Adipocyte (in vitro differentiated cells): ENCODE data around the gene TMEM62.

Experiments
- DNase-seq: peaks from one replicate; pipeline ENCODE4 v3.0.0-alpha.2; 2015; ENCODE audit warnings: low read depth
- H3K27me3 ChIP-seq: replicated peaks from 2 replicates; pipeline ENCODE4 v1.7.0; 2013; ENCODE audit warnings: mild to moderate bottlenecking, low read length, moderate library complexity; ENCODE audit not compliant: control insufficient read depth, insufficient read depth
- H3K36me3 ChIP-seq: 2 replicates; pipeline ENCODE4 v1.7.0; 2013; ENCODE audit warnings: low read length, mild to moderate bottlenecking, moderate library complexity; ENCODE audit not compliant: control insufficient read depth, insufficient read depth, severe bottlenecking
- H3K4me1 ChIP-seq: 2 replicates; pipeline ENCODE4 v1.7.0; 2013; ENCODE audit warnings: mild to moderate bottlenecking, low read length, moderate library complexity; ENCODE audit not compliant: control insufficient read depth, insufficient read depth
- H3K4me3 ChIP-seq: 2 replicates; pipeline ENCODE4 v1.7.0; 2013; ENCODE audit warnings: mild to moderate bottlenecking, low read length, moderate library complexity
- H3K9ac ChIP-seq: 2 replicates; pipeline ENCODE4 v1.7.0; 2013; ENCODE audit warnings: mild to moderate bottlenecking, low read length, moderate library complexity
- H3K9me3 ChIP-seq: 2 replicates; pipeline ENCODE4 v1.7.0; 2013; ENCODE audit warnings: mild to moderate bottlenecking, low read length, moderate library complexity; ENCODE audit not compliant: control insufficient read depth

Gene TMEM62

DNA sequence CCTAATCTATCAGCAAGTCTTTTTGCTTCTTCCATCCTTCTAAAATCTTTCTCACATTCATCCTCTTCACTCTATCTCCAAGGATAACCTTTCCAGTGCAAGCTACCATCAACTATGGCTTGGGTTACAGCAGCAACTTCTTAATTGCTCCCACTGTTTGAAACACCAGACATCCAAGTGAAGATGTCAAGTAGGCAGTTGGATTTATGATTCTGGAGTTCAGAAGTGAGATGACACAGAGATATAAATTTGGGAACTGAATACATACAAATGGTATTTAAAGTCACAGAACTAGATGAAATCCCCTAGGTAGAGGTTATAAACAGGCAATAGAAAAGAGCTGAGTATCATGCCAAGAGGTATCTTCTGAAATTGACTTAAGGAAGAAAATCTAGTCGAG, 31.2 kb upstream of the TMEM62 start:
- Histone ChIP-seq H3K4me1 (peaks cover 24% of the 10 kb centered on the region), H3K9ac (no peak overlapping the region), H3K9me3 (no peaks in the 10 kb centered on the region), H3K27me3 (no peaks in the 10 kb centered on the region), H3K36me3 (peaks cover 17% of the 10 kb centered on the region), H3K4me3 (no peak overlapping the region)
- DNase-seq: no peak

DNA sequence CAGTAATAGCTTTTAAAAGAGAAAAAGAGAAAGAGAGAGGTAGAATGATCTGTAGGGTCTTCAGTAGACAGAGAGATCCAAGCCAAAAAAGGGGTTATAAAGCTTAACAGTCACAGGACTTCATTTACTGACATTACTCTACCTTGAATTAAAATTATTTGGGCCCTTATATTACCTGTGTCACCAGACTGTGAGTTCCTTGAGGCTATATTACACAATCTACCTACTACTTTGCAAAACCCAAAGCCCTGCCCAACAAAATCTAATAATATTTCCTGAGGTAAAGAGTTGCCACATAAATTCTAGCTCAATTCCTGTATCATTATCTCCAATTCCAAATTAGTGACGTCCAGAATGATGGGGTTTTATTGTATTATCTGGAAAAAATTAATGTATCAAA, 29.5 kb upstream of the TMEM62 start:
- Histone ChIP-seq H3K4me3 (no peak overlapping the region), H3K27me3 (no peaks in the 10 kb centered on the region), H3K36me3 (peaks cover 17% of the 10 kb centered on the region), H3K9ac (no peak overlapping the region), H3K4me1 (peaks cover 24% of the 10 kb centered on the region), H3K9me3 (no peaks in the 10 kb centered on the region)
- no peak for DNase-seq

DNA sequence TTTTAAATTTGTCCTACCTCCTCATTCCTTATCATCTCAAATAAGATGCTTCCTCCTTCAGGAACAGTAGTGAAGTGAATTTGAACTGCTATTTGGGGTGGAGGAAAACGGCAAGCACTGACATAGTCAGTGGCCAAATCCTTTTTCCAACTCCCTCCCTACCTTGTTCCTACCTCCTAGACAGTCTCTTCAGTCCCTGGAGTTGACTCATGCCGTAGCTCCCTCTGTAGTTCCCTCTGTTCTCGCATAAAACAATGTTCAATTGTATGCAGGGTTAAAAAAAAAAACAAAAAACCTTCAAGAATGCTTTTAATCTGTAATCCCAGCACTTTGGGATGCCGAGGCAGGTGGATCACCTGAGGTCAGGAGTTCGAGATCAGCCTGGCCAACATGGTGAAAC, 29.0 kb upstream of the TMEM62 start:
- DNase-seq: no peak
- no peaks in the 10 kb centered on the region for H3K9me3 ChIP-seq
- peaks cover 17% of the 10 kb centered on the region for H3K36me3 ChIP-seq
- no peaks in the 10 kb centered on the region for H3K27me3 ChIP-seq
- H3K9ac ChIP-seq: no peak overlapping the region
- H3K4me1 ChIP-seq: peaks cover 24% of the 10 kb centered on the region
- peak overlapping the region; percentile 94 for H3K4me3 ChIP-seq

DNA sequence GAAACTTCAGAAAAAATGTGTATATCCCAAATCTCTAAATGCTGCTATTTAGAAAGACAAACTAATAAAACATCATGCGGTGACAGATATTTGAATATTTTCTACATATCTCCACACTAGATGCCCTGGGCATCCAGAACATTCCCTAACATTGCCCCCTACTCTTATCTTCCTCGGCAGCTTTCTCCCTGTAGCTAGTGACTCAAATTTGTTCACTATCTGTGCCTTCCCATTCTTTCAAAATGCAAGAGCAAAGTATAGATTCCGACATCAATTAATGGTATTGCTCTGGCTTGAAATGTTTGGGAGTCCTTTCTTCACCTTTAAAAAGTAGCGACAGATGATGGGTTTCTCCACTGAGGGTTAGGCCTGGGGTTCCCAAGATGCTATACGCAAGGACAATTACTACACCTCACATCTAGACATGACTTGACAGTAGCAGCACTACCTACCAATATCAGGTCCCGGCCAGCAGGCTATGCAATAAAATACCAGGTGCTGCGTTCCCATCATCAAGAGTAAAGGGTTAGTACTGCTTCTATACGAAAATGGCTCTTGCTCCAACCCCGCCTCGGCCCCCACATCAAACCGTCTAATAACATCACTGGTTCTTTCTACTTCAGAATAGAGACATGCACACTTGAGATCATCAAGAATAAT, 28.2 kb upstream of the TMEM62 start:
- H3K27me3 ChIP-seq: no peaks in the 10 kb centered on the region
- no peaks in the 10 kb centered on the region for H3K9me3 ChIP-seq
- H3K4me1 ChIP-seq: peaks cover 24% of the 10 kb centered on the region
- H3K36me3 ChIP-seq: peaks cover 13% of the 10 kb centered on the region
- no peak for DNase-seq
- H3K9ac ChIP-seq: peak overlapping the region; percentile 95
- peak overlapping the region; percentile 94 for H3K4me3 ChIP-seq

DNA sequence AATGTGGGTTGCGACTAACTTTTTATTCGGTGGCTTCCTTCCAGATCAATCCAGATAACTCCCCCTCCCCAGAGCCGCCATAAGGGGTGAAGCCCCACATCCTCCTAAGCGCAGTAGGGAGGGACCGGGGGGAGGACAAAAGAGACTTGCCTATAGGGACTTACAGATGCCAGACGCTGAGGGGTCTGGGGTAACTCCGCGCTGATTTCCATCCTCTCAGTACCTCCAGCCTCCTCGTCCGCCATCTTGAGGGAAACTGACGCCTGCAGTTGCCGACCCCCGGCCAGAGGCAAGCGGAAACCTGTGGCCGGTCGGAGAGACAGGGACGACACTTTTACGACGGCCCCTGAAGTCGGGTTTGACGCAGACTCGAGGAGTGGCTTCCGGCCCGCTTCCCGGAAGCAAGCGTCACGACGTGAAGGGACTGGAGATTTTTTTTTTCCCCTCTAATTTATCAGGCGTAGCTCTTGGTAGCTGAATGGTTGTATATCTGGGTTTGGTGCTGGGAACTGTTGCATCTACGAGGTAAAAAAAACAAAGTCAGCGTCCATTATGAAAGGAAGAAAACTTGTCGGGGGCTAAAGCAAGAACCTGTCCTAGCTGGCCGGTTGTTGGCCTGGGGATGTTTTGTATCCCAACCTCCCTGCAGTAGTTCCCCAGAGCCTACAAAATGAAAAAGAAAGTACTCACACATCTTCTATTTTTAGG, 27.5 kb upstream of the TMEM62 start, which contains the start of gene UBR1:
Gene UBR1 (minus strand): TSS at position 261 of the 708 bp plus-strand sequence. CDS start 16 bp downstream, at position 245.
- peaks cover 24% of the 10 kb centered on the region for H3K4me1 ChIP-seq
- peak within 1 kb of the TSS; percentile 94 for H3K4me3 ChIP-seq
- DNase-seq: peak; percentile 97
- peaks cover 6% of the 10 kb centered on the region for H3K36me3 ChIP-seq
- H3K27me3 ChIP-seq: no peaks in the 10 kb centered on the region
- H3K9me3 ChIP-seq: no peaks in the 10 kb centered on the region
- peak within 1 kb of the TSS; percentile 95 for H3K9ac ChIP-seq

DNA sequence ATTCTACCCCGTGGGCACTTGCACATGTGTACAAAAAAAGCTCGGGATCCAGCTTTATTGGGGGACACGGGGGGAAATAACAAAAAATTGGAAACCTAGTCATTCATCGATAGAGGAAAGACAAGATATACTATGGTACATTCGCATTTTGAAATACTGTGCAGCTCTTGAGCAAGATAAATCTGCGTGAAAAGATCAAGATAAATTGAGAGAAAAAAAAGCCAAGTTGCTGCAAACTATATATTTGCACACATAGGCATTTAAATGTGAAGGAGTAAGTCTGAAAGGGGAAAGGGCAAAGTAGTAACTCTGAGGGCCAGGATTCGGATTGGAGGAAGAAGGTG, 26.9 kb upstream of the TMEM62 start:
- Histone ChIP-seq H3K36me3 (peaks cover 6% of the 10 kb centered on the region), H3K9me3 (no peaks in the 10 kb centered on the region), H3K4me1 (peaks cover 24% of the 10 kb centered on the region), H3K27me3 (no peaks in the 10 kb centered on the region), H3K4me3 (peak overlapping the region; percentile 94), H3K9ac (peak overlapping the region; percentile 95)
- DNase-seq: no peak

DNA sequence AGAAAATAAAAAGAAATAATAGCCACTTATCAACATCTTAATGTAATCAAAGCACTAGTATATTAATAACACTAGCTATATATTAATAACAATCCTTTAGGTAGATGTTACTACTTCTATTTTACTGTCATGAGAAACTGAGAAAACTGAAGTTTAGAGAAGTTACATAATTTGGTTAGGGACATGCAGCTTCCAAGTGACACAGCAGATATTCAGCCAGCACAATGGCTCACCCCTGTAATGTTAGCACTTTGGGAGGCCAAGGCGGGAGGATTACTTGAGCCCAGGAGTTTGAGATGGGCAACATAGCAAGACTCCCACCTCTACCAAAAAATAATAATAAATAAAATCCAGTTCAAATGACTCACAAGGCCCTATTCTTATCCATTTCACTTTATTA, 25.6 kb upstream of the TMEM62 start:
- Histone ChIP-seq H3K36me3 (no peaks in the 10 kb centered on the region), H3K4me3 (no peak overlapping the region), H3K9ac (no peak overlapping the region), H3K9me3 (no peaks in the 10 kb centered on the region), H3K4me1 (peaks cover 24% of the 10 kb centered on the region), H3K27me3 (no peaks in the 10 kb centered on the region)
- DNase-seq: no peak

DNA sequence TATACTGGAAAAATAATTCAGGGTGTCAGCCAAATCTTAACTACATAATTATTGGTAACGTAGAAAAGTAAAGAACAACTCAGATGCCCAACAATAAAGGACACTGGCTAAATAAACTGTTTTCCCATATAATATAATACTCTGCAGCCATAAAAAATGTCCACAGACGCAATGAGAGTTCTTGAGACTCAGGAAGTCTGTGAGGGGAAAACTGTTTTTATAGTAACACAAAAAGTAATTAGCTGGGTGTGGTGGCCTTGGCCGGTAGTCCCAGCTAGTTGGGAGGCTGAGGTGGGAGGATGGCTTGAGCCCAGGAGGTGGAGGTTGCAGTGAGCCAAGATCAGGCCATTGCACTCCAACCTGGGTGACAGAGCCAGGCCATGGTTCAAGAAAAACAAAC, 22.0 kb upstream of the TMEM62 start:
- Histone ChIP-seq H3K36me3 (no peaks in the 10 kb centered on the region), H3K9ac (no peak overlapping the region), H3K4me1 (peaks cover 6% of the 10 kb centered on the region), H3K9me3 (no peaks in the 10 kb centered on the region), H3K27me3 (no peaks in the 10 kb centered on the region), H3K4me3 (no peak overlapping the region)
- DNase-seq: no peak

DNA sequence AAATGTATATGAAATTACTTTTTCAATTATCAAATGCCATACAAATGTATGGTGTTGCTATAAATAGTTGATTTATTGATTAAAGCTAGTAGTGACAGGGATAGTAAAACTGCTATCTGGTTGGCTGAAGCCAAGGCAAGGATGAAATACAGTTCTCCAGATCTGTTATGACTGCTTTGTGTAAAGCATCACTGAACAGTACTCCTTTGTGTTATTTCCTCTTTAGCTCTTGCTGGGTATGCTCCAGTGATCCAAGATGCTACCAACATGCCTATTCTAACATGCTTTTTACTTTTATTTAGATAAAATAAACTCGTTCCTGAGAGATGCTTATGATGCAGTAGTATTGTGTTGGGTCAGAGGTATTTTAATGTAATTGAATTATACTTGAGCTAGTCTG, 15.1 kb upstream of the TMEM62 start:
- H3K4me3 ChIP-seq: no peak overlapping the region
- no peaks in the 10 kb centered on the region for H3K36me3 ChIP-seq
- H3K9me3 ChIP-seq: no peaks in the 10 kb centered on the region
- no peak for DNase-seq
- H3K4me1 ChIP-seq: peaks cover 19% of the 10 kb centered on the region
- no peaks in the 10 kb centered on the region for H3K27me3 ChIP-seq
- no peak overlapping the region for H3K9ac ChIP-seq

DNA sequence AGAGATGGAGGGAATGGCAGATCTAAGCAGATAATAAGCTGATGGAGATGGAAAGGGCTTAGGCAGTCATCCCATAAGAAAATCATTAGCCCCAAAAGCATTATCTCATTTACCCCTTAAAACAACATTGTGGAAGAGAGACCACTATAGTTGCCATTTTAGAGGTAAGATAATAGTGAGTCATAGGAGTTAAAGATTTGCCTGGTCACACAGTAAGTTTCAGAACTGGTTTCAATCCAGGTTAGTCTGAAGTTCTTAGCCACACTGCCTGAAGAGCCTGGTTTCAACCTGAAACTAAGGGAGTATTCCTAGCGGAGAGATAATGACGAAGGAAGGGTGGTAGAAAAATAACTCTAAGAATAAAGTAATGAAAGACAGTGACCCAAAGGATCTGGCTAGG, 14.6 kb upstream of the TMEM62 start:
- Histone ChIP-seq H3K9ac (no peak overlapping the region), H3K4me3 (no peak overlapping the region), H3K4me1 (peaks cover 19% of the 10 kb centered on the region), H3K9me3 (no peaks in the 10 kb centered on the region), H3K27me3 (no peaks in the 10 kb centered on the region), H3K36me3 (no peaks in the 10 kb centered on the region)
- DNase-seq: no peak

DNA sequence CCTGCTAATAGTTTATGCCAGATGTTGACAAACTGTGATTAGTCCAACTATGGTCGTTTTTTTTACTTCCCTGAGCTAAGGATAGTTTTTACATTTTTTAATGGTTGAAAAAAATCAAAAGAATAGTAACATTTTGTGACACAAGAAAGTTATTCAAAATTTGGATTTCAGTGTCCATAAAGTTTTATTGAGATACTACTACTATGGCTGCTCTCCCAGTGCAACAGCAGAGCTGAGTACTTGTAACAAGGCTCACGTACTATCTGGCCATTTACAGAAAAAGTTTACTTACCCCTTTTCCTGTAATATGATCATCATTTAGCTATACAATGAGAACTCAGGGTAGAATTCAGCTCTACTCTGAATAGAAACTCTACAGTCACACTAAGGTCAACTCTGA, 11.5 kb upstream of the TMEM62 start:
- Histone ChIP-seq H3K27me3 (no peaks in the 10 kb centered on the region), H3K9ac (no peak overlapping the region), H3K36me3 (no peaks in the 10 kb centered on the region), H3K9me3 (no peaks in the 10 kb centered on the region), H3K4me1 (peaks cover 17% of the 10 kb centered on the region), H3K4me3 (no peak overlapping the region)
- no peak for DNase-seq
